DOHH2 (cell line): ENCODE measurements around the gene RRBP1.

Experiments used
- H3F3A ChIP-seq: fragments of 200-600 bp; sonication (generic), shearing (Covaris generic); 2 replicates; pipeline ENCODE4 v1.6.0; 2016; ENCODE audit warnings: antibody characterized with exemption, mild to moderate bottlenecking; ENCODE audit not compliant: control insufficient read depth, insufficient read depth
- H3K27ac ChIP-seq: fragments of 200-600 bp; sonication (generic); 2 replicates; pipeline ENCODE4 v1.5.1; 2014; ENCODE audit warnings: low read depth, mild to moderate bottlenecking, low read length, moderate library complexity
- H3K27me3 ChIP-seq: fragments of 200-600 bp; sonication (generic); 2 replicates; pipeline ENCODE4 v1.6.1; 2014; ENCODE audit warnings: mild to moderate bottlenecking, low read length, mixed read lengths; ENCODE audit not compliant: control insufficient read depth
- H3K36me3 ChIP-seq: fragments of 200-600 bp; sonication (generic); 2 replicates; pipeline ENCODE4 v1.6.1; 2014; ENCODE audit warnings: mild to moderate bottlenecking, low read length, moderate library complexity, mixed read lengths; ENCODE audit not compliant: control insufficient read depth
- H3K4me1 ChIP-seq: fragments of 200-600 bp; sonication (generic); 2 replicates; pipeline ENCODE4 v1.6.1; 2014; ENCODE audit warnings: mild to moderate bottlenecking, low read length, mixed read lengths; ENCODE audit not compliant: control insufficient read depth
- H3K4me2 ChIP-seq: fragments of 200-600 bp; sonication (generic); 2 replicates; pipeline ENCODE4 v1.6.0; 2014; ENCODE audit warnings: mild to moderate bottlenecking, low read length, moderate library complexity
- H3K4me3 ChIP-seq: fragments of 200-600 bp; sonication (generic); 2 replicates; pipeline ENCODE4 v1.5.1; 2014; ENCODE audit warnings: mild to moderate bottlenecking, low read length, mixed read lengths
- H3K79me2 ChIP-seq: fragments of 200-600 bp; sonication (generic); 2 replicates; pipeline ENCODE4 v1.6.1; 2014; ENCODE audit warnings: mild to moderate bottlenecking, low read length, mixed read lengths; ENCODE audit not compliant: control insufficient read depth
- H3K9me2 ChIP-seq: fragments of 200-600 bp; sonication (generic); replicated peaks from 2 replicates; pipeline ENCODE4 v1.6.1; 2014; ENCODE audit warnings: mild to moderate bottlenecking, low read length, mixed read lengths; ENCODE audit not compliant: control insufficient read depth
- H3K9me3 ChIP-seq: fragments of 200-600 bp; sonication (generic); 2 replicates; pipeline ENCODE4 v1.6.1; 2014; ENCODE audit warnings: antibody characterized with exemption, low read length, mixed read lengths; ENCODE audit not compliant: control insufficient read depth, insufficient read depth
- H4K20me1 ChIP-seq: fragments of 200-600 bp; sonication (generic); 2 replicates; pipeline ENCODE4 v1.6.0; 2014; ENCODE audit warnings: low read depth, mild to moderate bottlenecking, antibody characterized with exemption, low read length, moderate library complexity; ENCODE audit not compliant: control insufficient read depth, insufficient read depth
- EZH2phosphoT487 ChIP-seq: fragments of 200-600 bp; sonication (generic); IDR thresholded peaks from 2 replicates; pipeline ENCODE4 v1.6.1; 2017; ENCODE audit warnings: borderline replicate concordance, mild to moderate bottlenecking, antibody characterized with exemption, low read length, moderate library complexity, mixed read lengths
- TF ChIP-seq, protein P1 (sequence below): fragments of 200-600 bp; sonication (generic); IDR thresholded peaks from one replicate; pipeline ENCODE4 v1.5.1; 2014; ENCODE audit warnings: antibody characterized with exemption, mild to moderate bottlenecking, low read depth, low read length; ENCODE audit not compliant: poor library complexity, severe bottlenecking

RRBP1 gene

DNA sequence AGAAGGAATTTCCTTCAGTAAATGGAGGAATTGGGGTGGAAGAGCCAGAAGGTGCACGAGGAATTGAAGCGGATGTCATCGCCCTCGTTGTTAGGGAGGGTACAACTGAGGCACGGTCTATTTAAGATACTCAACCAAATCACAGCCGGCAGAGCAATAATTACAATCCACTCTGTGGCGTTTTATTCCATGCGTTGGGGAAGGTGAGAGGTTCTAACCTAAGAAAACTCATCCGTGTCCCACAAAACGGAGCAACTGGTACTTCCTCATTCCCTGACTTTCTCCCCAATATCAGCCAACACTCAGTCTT lies 802 bp upstream of the RRBP1 start:
- H3K36me3 ChIP-seq = peaks cover 18% of the 10 kb centered on the region
- H3K27me3 ChIP-seq = peaks cover 32% of the 10 kb centered on the region
- H3F3A ChIP-seq = no peaks in the 10 kb centered on the region
- H3K27ac ChIP-seq = no peak overlapping the region
- H3K4me1 ChIP-seq = peaks cover 20% of the 10 kb centered on the region
- H3K9me2 ChIP-seq = no peaks in the 10 kb centered on the region
- peak overlapping the region; percentile 70 for H3K4me2 ChIP-seq
- peak overlapping the region; percentile 76 for H3K4me3 ChIP-seq
- TF ChIP-seq EZH2phosphoT487 = no peak
- TF ChIP-seq, protein P1, sequence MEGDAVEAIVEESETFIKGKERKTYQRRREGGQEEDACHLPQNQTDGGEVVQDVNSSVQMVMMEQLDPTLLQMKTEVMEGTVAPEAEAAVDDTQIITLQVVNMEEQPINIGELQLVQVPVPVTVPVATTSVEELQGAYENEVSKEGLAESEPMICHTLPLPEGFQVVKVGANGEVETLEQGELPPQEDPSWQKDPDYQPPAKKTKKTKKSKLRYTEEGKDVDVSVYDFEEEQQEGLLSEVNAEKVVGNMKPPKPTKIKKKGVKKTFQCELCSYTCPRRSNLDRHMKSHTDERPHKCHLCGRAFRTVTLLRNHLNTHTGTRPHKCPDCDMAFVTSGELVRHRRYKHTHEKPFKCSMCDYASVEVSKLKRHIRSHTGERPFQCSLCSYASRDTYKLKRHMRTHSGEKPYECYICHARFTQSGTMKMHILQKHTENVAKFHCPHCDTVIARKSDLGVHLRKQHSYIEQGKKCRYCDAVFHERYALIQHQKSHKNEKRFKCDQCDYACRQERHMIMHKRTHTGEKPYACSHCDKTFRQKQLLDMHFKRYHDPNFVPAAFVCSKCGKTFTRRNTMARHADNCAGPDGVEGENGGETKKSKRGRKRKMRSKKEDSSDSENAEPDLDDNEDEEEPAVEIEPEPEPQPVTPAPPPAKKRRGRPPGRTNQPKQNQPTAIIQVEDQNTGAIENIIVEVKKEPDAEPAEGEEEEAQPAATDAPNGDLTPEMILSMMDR = no peak
- no peaks in the 10 kb centered on the region for H3K9me3 ChIP-seq
- peaks cover 24% of the 10 kb centered on the region for H3K79me2 ChIP-seq
- peaks cover 8% of the 10 kb centered on the region for H4K20me1 ChIP-seq

DNA sequence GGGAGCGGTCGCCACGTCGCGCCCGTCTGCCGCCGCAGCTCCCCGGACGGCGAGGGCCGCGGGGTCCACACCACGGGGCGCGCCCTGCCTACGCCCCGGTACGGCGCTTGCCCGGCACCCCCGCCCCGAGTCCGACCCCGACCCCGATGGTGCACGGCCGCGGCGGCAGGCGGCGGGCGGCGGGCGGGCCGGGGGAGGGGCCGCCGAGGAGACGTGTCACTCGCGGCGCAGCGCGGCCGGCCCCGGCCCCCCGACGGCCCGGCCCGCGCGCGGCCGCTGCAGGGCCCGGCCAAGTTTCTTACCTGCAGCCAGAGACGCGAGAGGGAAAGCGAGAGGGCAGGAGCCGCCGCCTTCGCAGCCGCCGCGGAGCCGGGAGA lies 328 bp downstream of the RRBP1 start:
- no peak for TF ChIP-seq EZH2phosphoT487
- TF ChIP-seq, protein P1 = no peak
- peak overlapping the region; percentile 77 for H3K4me3 ChIP-seq
- peak overlapping the region; percentile 46 for H3K4me2 ChIP-seq
- peaks cover 8% of the 10 kb centered on the region for H4K20me1 ChIP-seq
- no peaks in the 10 kb centered on the region for H3K9me3 ChIP-seq
- H3K79me2 ChIP-seq = peaks cover 29% of the 10 kb centered on the region
- H3K4me1 ChIP-seq = peaks cover 20% of the 10 kb centered on the region
- no peak overlapping the region for H3K27ac ChIP-seq
- H3K36me3 ChIP-seq = peaks cover 22% of the 10 kb centered on the region
- no peaks in the 10 kb centered on the region for H3K9me2 ChIP-seq
- no peaks in the 10 kb centered on the region for H3F3A ChIP-seq
- H3K27me3 ChIP-seq = peaks cover 23% of the 10 kb centered on the region

DNA sequence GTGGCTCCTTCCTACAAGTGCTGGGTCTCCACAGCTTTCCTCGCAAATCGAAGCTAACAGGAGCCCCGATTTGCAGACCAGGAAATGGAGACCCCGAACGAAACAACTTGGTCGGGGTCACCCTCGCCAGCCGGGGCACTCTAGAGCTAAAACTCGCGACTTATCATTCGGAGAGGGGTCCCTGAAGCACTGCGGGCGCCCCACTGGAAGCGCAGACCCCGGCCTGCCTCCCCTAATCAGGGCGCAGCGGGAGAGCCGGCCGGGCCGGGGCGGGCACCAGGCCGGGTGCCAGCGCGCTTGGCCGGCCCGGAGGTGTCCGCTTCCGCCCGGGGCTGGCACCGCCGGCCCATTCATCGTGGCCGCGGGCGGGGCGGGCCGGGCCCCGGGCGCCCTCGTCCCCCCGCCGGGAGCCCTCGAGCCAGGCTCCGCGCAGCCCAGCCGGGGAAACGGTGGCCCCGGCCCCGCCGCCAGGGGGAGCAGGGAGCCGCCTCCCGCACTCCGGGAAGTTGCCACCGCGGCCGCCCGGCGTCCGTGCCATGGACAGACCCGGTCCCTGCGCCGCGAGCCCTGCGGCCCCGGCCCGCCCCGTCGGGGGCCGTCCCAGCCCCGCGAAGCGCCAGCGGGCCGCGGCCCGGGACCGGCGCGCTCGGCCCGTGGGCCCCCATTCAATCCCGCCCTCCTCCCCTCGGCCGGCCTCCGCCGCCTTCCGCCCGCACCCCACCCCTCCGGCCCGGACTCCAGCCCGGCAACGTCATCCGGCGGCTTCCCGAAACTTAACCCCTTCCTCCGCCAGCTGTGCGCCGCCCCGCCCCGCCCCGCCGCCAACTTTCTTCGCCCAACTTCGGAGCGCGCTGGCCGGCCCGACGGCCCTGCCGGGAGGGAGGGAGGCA lies 961 bp downstream of the RRBP1 start:
- Histone ChIP-seq H3K27me3 (peaks cover 17% of the 10 kb centered on the region; the same call in 1 of the 2 replicates), H3K4me3 (peak overlapping the region; percentile 77), H3K79me2 (peaks cover 33% of the 10 kb centered on the region), H3K36me3 (peaks cover 22% of the 10 kb centered on the region), H3K27ac (no peak overlapping the region), H3K4me2 (peak overlapping the region; percentile 71), H3K4me1 (peaks cover 20% of the 10 kb centered on the region), H3F3A (no peaks in the 10 kb centered on the region), H4K20me1 (peaks cover 8% of the 10 kb centered on the region), H3K9me2 (no peaks in the 10 kb centered on the region), H3K9me3 (no peaks in the 10 kb centered on the region)
- TF ChIP-seq EZH2phosphoT487 = no peak
- TF ChIP-seq, protein P1 = peak; percentile 5
